NT2/D1 (cell line): Measurements from ENCODE around the gene AFF3.

Experiments used
- SUZ12 ChIP-seq: IDR thresholded peaks from 2 replicates; pipeline ENCODE4 v1.6.1; 2011; ENCODE audit not compliant: insufficient read length, insufficient read depth; ENCODE audit errors: extremely low read depth
- ZNF274 ChIP-seq: IDR thresholded peaks from 2 replicates; pipeline ENCODE4 v1.6.1; 2011; ENCODE audit warnings: mild to moderate bottlenecking, low read depth, low read length

GRCh38 chr2:100050685-100051084 is 91.7 kb downstream of the AFF3 start:
- TF ChIP-seq ZNF274: no peak
- TF ChIP-seq SUZ12: no peak
